Measurements from ENCODE around the gene SLITRK2. TPM values are rescaled to one million over a fixed set of nuclear protein-coding genes. Genes with fewer than 3 reads are reported as not detected.
A peak's percentile ranks its signal among the peaks of the same experiment; 100 is the strongest.

SLITRK2 gene
- total RNA-seq, 1 donor from 2014 or later, result 0.32 TPM

- no peaks in the 10 kb centered on the region for H3K36me3 ChIP-seq
- no peak overlapping the region for H3K27ac ChIP-seq
- no peak overlapping the region for H3K4me3 ChIP-seq
- no peaks in the 10 kb centered on the region for H3K9me3 ChIP-seq
- TF ChIP-seq, protein P1, sequence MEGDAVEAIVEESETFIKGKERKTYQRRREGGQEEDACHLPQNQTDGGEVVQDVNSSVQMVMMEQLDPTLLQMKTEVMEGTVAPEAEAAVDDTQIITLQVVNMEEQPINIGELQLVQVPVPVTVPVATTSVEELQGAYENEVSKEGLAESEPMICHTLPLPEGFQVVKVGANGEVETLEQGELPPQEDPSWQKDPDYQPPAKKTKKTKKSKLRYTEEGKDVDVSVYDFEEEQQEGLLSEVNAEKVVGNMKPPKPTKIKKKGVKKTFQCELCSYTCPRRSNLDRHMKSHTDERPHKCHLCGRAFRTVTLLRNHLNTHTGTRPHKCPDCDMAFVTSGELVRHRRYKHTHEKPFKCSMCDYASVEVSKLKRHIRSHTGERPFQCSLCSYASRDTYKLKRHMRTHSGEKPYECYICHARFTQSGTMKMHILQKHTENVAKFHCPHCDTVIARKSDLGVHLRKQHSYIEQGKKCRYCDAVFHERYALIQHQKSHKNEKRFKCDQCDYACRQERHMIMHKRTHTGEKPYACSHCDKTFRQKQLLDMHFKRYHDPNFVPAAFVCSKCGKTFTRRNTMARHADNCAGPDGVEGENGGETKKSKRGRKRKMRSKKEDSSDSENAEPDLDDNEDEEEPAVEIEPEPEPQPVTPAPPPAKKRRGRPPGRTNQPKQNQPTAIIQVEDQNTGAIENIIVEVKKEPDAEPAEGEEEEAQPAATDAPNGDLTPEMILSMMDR (IDR thresholded peaks at IDR 0.05), result no peak
- no peaks in the 10 kb centered on the region for H3K27me3 ChIP-seq
- intact Hi-C loops (cut with DNase I), result no loop called here
- no peaks in the 10 kb centered on the region for H3K4me1 ChIP-seq
- DNase-seq (no peak), ATAC-seq (no peak)
Measured at GRCh38 chrX:145823132-145823531, 5.5 kb downstream of the SLITRK2 start.

- ATAC-seq, result no peak
- intact Hi-C loops (cut with DNase I), result no loop called here
- TF ChIP-seq, protein P1 (IDR thresholded peaks at IDR 0.05), result peak; percentile 23
- no peaks in the 10 kb centered on the region for H3K27me3 ChIP-seq
- no peak for DNase-seq
- H3K4me1 ChIP-seq, result no peaks in the 10 kb centered on the region
- no peak overlapping the region for H3K27ac ChIP-seq
- H3K9me3 ChIP-seq, result no peaks in the 10 kb centered on the region
- H3K36me3 ChIP-seq, result no peaks in the 10 kb centered on the region
- no peak overlapping the region for H3K4me3 ChIP-seq
Measured at GRCh38 chrX:145825896-145826295, 8.3 kb downstream of the SLITRK2 start.

DNA sequence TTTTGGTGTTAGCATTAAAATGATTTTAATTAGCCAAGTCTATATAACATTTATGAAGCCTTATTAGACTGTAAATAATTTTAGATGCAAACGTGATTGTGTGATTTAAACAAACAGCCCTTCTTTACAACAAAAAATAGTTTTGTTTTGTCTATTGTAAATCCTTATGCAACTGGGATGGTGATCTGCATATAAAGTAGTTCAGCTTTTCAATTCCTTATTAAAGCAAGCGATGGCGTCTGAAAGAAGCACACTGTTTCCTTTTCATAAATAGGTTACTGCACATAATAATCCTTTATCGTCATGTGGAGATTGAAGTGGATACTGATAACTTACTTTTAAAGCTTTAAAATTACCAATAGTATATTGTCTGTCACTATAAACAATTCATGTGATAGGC, 8.8 kb downstream of the SLITRK2 start:
- DNase-seq (no peak), ATAC-seq (no peak)
- Histone ChIP-seq H3K27me3 (no peaks in the 10 kb centered on the region), H3K9me3 (no peaks in the 10 kb centered on the region), H3K36me3 (no peaks in the 10 kb centered on the region), H3K4me3 (no peak overlapping the region), H3K27ac (no peak overlapping the region), H3K4me1 (no peaks in the 10 kb centered on the region)
- intact Hi-C loops (cut with DNase I), result no loop called here
- TF ChIP-seq, protein P1 (IDR thresholded peaks at IDR 0.05), result no peak

DNA sequence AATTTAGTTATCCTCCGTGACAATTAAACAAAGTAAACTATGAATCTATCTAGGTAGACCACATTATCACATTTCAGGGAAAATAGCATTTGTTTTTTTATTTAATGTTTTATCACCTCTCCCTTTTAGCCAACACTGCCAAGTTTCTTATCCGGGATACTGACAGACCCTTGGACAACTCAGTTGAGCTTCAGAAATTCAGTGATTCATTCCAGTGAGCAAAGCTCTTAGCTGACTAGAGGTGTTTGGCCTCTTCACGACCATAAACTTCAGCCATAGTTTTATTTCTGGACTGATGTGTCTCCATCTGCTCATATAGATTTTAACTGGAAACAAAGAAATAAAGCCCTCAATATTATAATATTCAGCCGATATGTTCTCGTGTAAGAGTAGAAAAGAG, 15.2 kb downstream of the SLITRK2 start:
- TF ChIP-seq, protein P1 (IDR thresholded peaks at IDR 0.05), result no peak
- Histone ChIP-seq H3K4me1 (no peaks in the 10 kb centered on the region), H3K27me3 (no peaks in the 10 kb centered on the region), H3K36me3 (no peaks in the 10 kb centered on the region), H3K4me3 (no peak overlapping the region), H3K27ac (no peak overlapping the region), H3K9me3 (no peaks in the 10 kb centered on the region)
- DNase-seq, result no peak
- ATAC-seq, result no peak
- intact Hi-C loops (cut with DNase I), result no loop called here

- no peak for ATAC-seq
- intact Hi-C loops (cut with DNase I), result no loop called here
- Histone ChIP-seq H3K27me3 (no peaks in the 10 kb centered on the region), H3K4me3 (no peak overlapping the region), H3K9me3 (no peaks in the 10 kb centered on the region), H3K27ac (no peak overlapping the region), H3K36me3 (no peaks in the 10 kb centered on the region), H3K4me1 (no peaks in the 10 kb centered on the region)
- TF ChIP-seq, protein P1 (IDR thresholded peaks at IDR 0.05), result no peak
- no peak for DNase-seq
Measured at GRCh38 chrX:145840531-145840930, 22.9 kb downstream of the SLITRK2 start.
